Testis (tissue), 3 donors: ENCODE data around the gene TM2D1. TPM values are rescaled to one million over a fixed set of nuclear protein-coding genes. Genes with fewer than 3 reads are reported as not detected.
"Not testable (repeated sequence)": the region's sequence is repeated elsewhere in the genome, so short reads cannot be mapped to it uniquely, and the experiment has no call there.

Experiments
- DNase-seq: peaks from one replicate; pipeline ENCODE4 v3.0.0-alpha.2; 2019
- H3K27ac ChIP-seq, 2 donors: fragments of 200-600 bp; sonication (generic); one replicate each; pipeline ENCODE4 v1.5.1; 2019
- H3K27me3 ChIP-seq: fragments of 200-600 bp; sonication (generic); one replicate; pipeline ENCODE4 v1.5.1; 2019
- H3K36me3 ChIP-seq: fragments of 200-600 bp; sonication (generic); one replicate; pipeline ENCODE4 v1.5.1; 2017; ENCODE audit warnings: low read depth; ENCODE audit errors: missing control alignments
- H3K4me1 ChIP-seq: fragments of 200-600 bp; sonication (generic); one replicate; pipeline ENCODE4 v1.5.1; 2019
- H3K4me3 ChIP-seq, 2 donors: fragments of 200-600 bp; sonication (generic); one replicate each; pipeline ENCODE4 v1.5.1; 2017 to 2019
- H3K9me3 ChIP-seq: fragments of 200-600 bp; sonication (generic); one replicate; pipeline ENCODE4 v1.5.1; 2017
- POLR2A ChIP-seq: fragments of 450-650 bp; IDR thresholded peaks from one replicate; pipeline ENCODE4 v1.6.1; 2017; ENCODE audit warnings: antibody characterized with exemption, mild to moderate bottlenecking, moderate library complexity
- WGBS, 2 donors: methylation state at CpG; one replicate each; pipeline ENCODE4 v1.1.5; 2018; 5-methylcytosine and 5-hydroxymethylcytosine counted together
- intact Hi-C: fragments of 100-400 bp; cut with DNase I; formaldehyde crosslinking; loops from one replicate; pipeline ENCODE4 v1.15.1; 2023; ENCODE audit warnings: low total_unique reads
- polyA plus RNA-seq: library from polyadenylated mRNA; stranded (reverse); fragments of 350-450 nt; fragmentation: Illumina TruSeq; extraction: RNeasy Lipid Tissue Mini Kit (QIAGEN cat#74804); gene quantifications from one replicate; pipeline ENCODE4 v1.2.3, GENCODE V29; 2014; ENCODE audit warnings: low read depth, low replicate concordance; ENCODE audit not compliant: insufficient read depth
- total RNA-seq, 2 donors: library from RNA; depleted of rRNA; stranded (reverse); fragments of >200 nt; gene quantifications; one replicate each; pipeline ENCODE4 v1.2.3, GENCODE V29; 2016
- TF ChIP-seq, protein P1 (sequence below), 3 experiments: fragments of 450-650 bp in 2 of 3; fragments of 200-600 bp in 1 of 3; sonication (generic) in 1 of 3; IDR thresholded peaks; one replicate each; pipeline ENCODE4 v1.5.1; 2016 to 2019; ENCODE audit warnings: antibody characterized with exemption in 3 of 3, mild to moderate bottlenecking in 2 of 3, moderate library complexity in 1 of 3

TM2D1 gene
- total and polyA plus RNA-seq, 3 donors from 2014 or later = 57.1 to 68.9 (median 67.3) TPM

DNA sequence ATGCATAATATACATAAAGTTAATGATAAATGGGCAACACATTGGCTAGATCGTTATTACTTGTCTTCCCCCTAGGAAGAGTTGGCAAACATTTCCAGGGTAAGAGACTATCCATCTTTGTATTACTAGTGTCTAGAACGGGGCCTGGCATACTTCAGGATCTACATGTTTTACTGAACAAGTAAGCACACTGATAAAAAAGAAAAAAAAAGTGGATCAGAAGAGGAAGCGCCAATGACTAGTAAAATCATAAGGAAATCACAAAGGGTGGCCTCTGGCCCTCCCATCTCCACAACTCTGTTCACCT is 482 bp downstream of the TM2D1 start:
- Histone ChIP-seq H3K4me1 (peaks cover 7% of the 10 kb centered on the region), H3K27ac (peak overlapping the region; percentile 84 to 88), H3K27me3 (no peaks in the 10 kb centered on the region), H3K36me3 (no peaks in the 10 kb centered on the region), H3K9me3 (no peaks in the 10 kb centered on the region), H3K4me3 (peak overlapping the region; percentile 84 to 99)
- intact Hi-C loops = no loop called here
- no peak for TF ChIP-seq POLR2A
- TF ChIP-seq, protein P1, sequence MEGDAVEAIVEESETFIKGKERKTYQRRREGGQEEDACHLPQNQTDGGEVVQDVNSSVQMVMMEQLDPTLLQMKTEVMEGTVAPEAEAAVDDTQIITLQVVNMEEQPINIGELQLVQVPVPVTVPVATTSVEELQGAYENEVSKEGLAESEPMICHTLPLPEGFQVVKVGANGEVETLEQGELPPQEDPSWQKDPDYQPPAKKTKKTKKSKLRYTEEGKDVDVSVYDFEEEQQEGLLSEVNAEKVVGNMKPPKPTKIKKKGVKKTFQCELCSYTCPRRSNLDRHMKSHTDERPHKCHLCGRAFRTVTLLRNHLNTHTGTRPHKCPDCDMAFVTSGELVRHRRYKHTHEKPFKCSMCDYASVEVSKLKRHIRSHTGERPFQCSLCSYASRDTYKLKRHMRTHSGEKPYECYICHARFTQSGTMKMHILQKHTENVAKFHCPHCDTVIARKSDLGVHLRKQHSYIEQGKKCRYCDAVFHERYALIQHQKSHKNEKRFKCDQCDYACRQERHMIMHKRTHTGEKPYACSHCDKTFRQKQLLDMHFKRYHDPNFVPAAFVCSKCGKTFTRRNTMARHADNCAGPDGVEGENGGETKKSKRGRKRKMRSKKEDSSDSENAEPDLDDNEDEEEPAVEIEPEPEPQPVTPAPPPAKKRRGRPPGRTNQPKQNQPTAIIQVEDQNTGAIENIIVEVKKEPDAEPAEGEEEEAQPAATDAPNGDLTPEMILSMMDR (IDR thresholded peaks at IDR 0.05) = no peak
- 1% methylated on average over 3 of the region's 3 CpGs for WGBS, 2 donors
- no peak for DNase-seq

DNA sequence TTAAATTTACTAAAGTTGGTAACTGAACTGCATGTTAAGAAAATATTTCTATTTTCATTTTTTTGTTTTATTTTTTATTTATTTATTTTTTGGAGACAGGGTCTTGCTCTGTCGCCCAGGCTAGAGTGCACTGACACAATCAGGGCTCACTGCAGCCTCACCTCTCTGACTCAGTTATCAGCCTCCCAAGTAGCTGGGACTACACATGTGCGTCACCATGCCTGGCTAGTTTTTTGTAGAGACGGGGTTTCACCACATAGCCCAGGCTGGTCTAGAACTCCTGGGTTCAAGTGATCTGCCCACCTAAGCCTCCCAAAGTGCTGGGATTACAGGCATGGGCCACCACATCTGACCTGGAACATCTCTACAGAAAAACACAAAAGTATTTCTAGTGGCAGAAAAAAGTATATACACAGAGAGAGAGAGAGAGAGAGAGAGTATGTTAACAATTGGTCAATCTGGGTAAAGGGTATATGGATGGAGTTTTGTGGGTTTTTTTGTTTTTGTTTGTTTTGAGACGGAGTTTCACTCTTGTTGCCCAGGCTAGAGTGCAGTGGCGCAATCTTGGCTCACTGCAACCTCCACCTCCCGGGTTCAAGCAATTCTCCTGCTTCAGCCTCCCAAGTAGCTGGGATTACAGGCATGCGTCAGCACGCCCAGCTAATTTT is 5.8 kb downstream of the TM2D1 start:
- H3K4me3 ChIP-seq, H3K27ac ChIP-seq, H3K36me3 ChIP-seq, H3K9me3 ChIP-seq, DNase-seq, H3K4me1 ChIP-seq, H3K27me3 ChIP-seq, intact Hi-C loops: not testable (repeated sequence)
- 94 to 95% methylated on average over 8 of the region's 8 CpGs for WGBS, 2 donors

DNA sequence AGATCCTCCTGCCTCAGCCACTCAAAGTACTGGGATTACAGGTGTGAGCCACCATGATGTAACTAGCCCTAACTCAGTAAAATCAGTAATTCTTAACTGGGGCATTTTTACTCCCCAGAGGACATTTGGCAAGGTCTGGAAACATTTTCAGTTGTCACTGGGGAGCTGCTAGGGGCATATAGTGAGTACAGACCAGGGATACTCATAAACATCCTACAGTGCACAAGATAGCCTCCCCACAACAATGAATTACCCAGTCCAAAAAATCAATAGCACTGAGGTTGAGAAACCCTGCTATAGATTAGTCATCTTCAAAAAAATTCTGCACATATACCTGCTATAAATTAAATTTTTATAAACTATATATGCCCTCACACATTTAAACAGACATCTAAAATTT is 13.0 kb downstream of the TM2D1 start:
- Histone ChIP-seq H3K27ac (no peak overlapping the region), H3K36me3 (no peaks in the 10 kb centered on the region), H3K4me1 (no peaks in the 10 kb centered on the region), H3K4me3 (no peak overlapping the region), H3K9me3 (no peaks in the 10 kb centered on the region), H3K27me3 (no peaks in the 10 kb centered on the region)
- intact Hi-C loops = no loop called here
- TF ChIP-seq POLR2A = no peak
- TF ChIP-seq, protein P1 (IDR thresholded peaks at IDR 0.05) = no peak
- no peak for DNase-seq

DNA sequence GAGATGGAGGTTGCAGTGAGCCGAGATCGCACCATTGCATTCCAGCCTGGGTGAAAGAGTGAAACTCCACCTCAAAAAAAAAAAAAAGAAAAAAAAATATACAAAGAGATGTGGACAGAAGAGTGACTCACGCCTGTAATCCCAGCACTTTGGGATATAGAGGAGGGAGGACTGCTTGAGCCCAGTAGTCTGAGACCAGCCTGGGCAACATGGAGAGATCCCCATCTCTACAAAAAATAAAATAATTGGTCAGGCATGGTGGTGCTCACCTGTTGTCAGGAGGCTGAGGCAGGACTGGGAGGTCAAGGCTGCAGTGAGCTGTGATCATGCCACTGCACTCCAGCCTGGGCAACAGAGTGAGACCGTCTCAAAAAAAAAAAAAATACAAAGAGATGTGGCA is 13.7 kb downstream of the TM2D1 start:
- H3K4me3 ChIP-seq, H3K9me3 ChIP-seq, H3K27ac ChIP-seq, H3K4me1 ChIP-seq, H3K27me3 ChIP-seq, DNase-seq, H3K36me3 ChIP-seq, intact Hi-C loops: not testable (repeated sequence)
- 88 to 92% methylated on average over 4 of the region's 4 CpGs for WGBS, 2 donors

DNA sequence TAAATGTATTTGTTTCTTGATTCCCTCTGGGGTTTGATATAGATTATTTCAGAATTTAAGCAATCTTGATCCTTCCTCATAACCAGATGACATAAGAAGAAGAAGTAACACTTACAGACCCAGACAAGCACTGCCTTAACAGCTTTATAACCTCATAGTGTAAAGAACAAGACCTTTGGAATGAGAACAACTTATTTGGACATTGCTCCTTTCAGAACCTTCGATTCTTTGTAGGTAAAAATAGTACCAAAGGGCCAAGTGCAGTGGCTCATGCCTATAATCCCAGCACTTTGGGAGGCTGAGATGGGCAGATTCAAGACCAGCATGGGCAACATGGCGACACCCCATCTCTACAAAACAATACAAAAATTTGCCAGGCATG is 15.0 kb downstream of the TM2D1 start:
- WGBS, 2 donors = 95 to 97% methylated on average over 2 of the region's 2 CpGs

More for the DNA sequence above, 15.0 kb downstream of the TM2D1 start:
- Histone ChIP-seq H3K27me3 (no peaks in the 10 kb centered on the region), H3K4me1 (no peaks in the 10 kb centered on the region), H3K27ac (no peak overlapping the region), H3K9me3 (no peaks in the 10 kb centered on the region), H3K4me3 (no peak overlapping the region), H3K36me3 (no peaks in the 10 kb centered on the region)
- intact Hi-C loops = no loop called here
- no peak for DNase-seq
- TF ChIP-seq, protein P1 (IDR thresholded peaks at IDR 0.05) = no peak
- TF ChIP-seq POLR2A = no peak
